CD4-positive, CD25-positive, alpha-beta regulatory T cell (primary cell): Measurements from ENCODE around the gene AGAP1. TPM values are rescaled to one million over a fixed set of nuclear protein-coding genes. Genes with fewer than 3 reads are reported as not detected.

ENCODE experiments used
- ATAC-seq, 2 donors: fragments of 150-1000 bp; cut with Tn5 transposase; one replicate each; pipeline ENCODE4 v1.10.0; 2021; ENCODE audit warnings: low read depth in 2 of 2, moderate number of reproducible peaks in 2 of 2, moderate library complexity in 1 of 2
- DNase-seq, 3 donors: peaks; one replicate each; pipeline versions ENCODE4 v3.0.0 to v3.0.0-alpha.2; 2012 to 2022; ENCODE audit warnings: mixed read lengths in 1 of 3
- H3K27ac ChIP-seq: one replicate; pipeline ENCODE4 v1.7.0; 2013; ENCODE audit warnings: mild to moderate bottlenecking, low read length; ENCODE audit not compliant: insufficient read depth, poor library complexity, severe bottlenecking
- H3K27me3 ChIP-seq: one replicate; pipeline ENCODE4 v1.7.0; 2013; ENCODE audit warnings: low read length; ENCODE audit not compliant: control insufficient read depth, insufficient read depth
- H3K36me3 ChIP-seq: one replicate; pipeline ENCODE4 v1.7.0; 2013; ENCODE audit warnings: mild to moderate bottlenecking, low read length, moderate library complexity; ENCODE audit not compliant: control insufficient read depth, insufficient read depth
- H3K4me1 ChIP-seq: 2 replicates; pipeline ENCODE4 v1.7.0; 2013; ENCODE audit warnings: mild to moderate bottlenecking, low read length; ENCODE audit not compliant: insufficient read depth, control insufficient read depth, poor library complexity, severe bottlenecking
- H3K4me3 ChIP-seq: one replicate; pipeline ENCODE4 v1.7.0; 2013; ENCODE audit warnings: low read depth, mild to moderate bottlenecking, low read length, moderate library complexity
- H3K9me3 ChIP-seq, 2 experiments: 1 replicate in 1 of 2; 2 replicates in 1 of 2; pipeline ENCODE4 v1.7.0; 2013; ENCODE audit warnings: low read length in 2 of 2, mild to moderate bottlenecking in 1 of 2, moderate library complexity in 1 of 2; ENCODE audit not compliant: control insufficient read depth in 2 of 2
- H3K27ac Mint-ChIP-seq, 3 donors: one replicate each; pipeline ENCODE4 v1.8.0; 2020 to 2022; ENCODE audit warnings: mild to moderate bottlenecking in 3 of 3, mixed read lengths in 3 of 3, moderate library complexity in 2 of 3
- H3K27me3 Mint-ChIP-seq: one replicate; pipeline ENCODE4 v1.8.0; 2022; ENCODE audit warnings: mild to moderate bottlenecking, mixed read lengths
- H3K36me3 Mint-ChIP-seq: one replicate; pipeline ENCODE4 v1.8.0; 2020; ENCODE audit warnings: mixed read lengths
- H3K4me1 Mint-ChIP-seq, 4 donors: one replicate each; pipeline ENCODE4 v1.8.0; 2020 to 2022; ENCODE audit warnings: mixed read lengths in 4 of 4, mild to moderate bottlenecking in 1 of 4
- H3K4me3 Mint-ChIP-seq, 4 donors: one replicate each; pipeline ENCODE4 v1.8.0; 2020 to 2022; ENCODE audit warnings: mild to moderate bottlenecking in 4 of 4, mixed read lengths in 4 of 4, moderate library complexity in 3 of 4
- H3K9me3 Mint-ChIP-seq, 7 donors: one replicate each; pipeline ENCODE4 v1.8.0; 2020 to 2022; ENCODE audit warnings: mixed read lengths in 7 of 7, mild to moderate bottlenecking in 3 of 7, moderate library complexity in 2 of 7
- polyA plus RNA-seq, 4 donors: library from polyadenylated mRNA; unstranded; fragments of 300-500 nt; fragmentation: Illumina TruSeq; gene quantifications; one replicate each; pipeline ENCODE4 v1.2.3, GENCODE V29; 2021
- total RNA-seq: library from RNA; stranded (reverse); gene quantifications from one replicate; pipeline ENCODE4 v1.2.3, GENCODE V29; 2022

AGAP1 gene
- total and polyA plus RNA-seq, 5 donors from 2014 or later: 0.99 TPM; not detected in 4

DNA sequence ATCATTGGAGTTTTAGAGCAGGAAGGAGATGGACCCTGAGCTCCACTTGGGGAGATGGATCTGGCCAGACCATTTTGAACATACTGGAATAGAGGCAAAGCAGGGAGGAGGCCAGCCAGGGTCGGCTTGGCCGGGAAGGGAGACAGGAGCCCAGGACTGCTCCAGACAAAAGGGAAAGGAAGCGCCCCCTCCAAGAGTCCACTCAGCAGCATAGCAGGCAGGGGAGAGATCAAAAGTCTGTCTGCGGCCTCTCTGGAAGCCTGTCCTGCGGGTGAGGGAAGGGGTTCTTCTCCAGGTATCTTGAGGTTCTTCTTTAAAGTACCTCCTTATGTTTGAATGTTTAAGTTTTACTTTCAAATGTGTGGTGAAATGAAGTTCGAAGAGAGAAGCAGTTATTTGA is 548.2 kb downstream of the AGAP1 start:
- no peaks in the 10 kb centered on the region for H3K4me1 Mint-ChIP-seq

DNA sequence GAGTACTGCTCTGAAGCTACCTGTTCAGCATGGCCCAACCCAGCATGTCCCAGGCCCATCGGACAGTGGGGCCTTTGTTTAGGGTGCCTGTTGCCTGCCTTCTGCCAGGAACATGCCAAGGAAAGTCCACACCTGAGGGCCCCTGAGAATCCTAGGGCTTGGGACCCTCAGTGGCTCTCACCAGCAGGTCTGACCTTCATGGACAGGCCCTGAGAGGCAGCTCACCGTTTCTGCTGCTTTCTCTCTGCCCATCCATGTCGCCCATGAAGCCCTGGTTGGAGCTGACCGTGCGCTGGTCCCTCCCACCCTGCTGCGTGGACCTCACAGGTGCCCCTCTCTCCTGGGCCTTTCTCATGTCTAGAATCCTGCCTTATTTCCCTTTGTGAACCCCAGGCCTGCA is 550.3 kb downstream of the AGAP1 start:
- H3K4me3 Mint-ChIP-seq: no peak overlapping the region
- H3K27me3 ChIP-seq: no peaks in the 10 kb centered on the region
- H3K4me3 ChIP-seq: no peak overlapping the region
- no peaks in the 10 kb centered on the region for H3K36me3 ChIP-seq
- H3K9me3 ChIP-seq: no peaks in the 10 kb centered on the region
- DNase-seq (no peak), ATAC-seq (no peak)
- H3K4me1 Mint-ChIP-seq: no peaks in the 10 kb centered on the region
- no peaks in the 10 kb centered on the region for H3K4me1 ChIP-seq
- H3K9me3 Mint-ChIP-seq: peaks cover 0 to 3% (median 0%) of the 10 kb centered on the region in 7 donors
- peaks cover 11% of the 10 kb centered on the region for H3K27me3 Mint-ChIP-seq
- H3K36me3 Mint-ChIP-seq: no peaks in the 10 kb centered on the region
- no peak overlapping the region for H3K27ac ChIP-seq
- H3K27ac Mint-ChIP-seq: no peak overlapping the region

More for the DNA sequence above, 548.2 kb downstream of the AGAP1 start:
- H3K4me3 ChIP-seq: no peak overlapping the region
- H3K36me3 Mint-ChIP-seq: no peaks in the 10 kb centered on the region
- H3K27me3 ChIP-seq: no peaks in the 10 kb centered on the region
- H3K9me3 ChIP-seq: no peaks in the 10 kb centered on the region
- peaks cover 0 to 3% (median 0%) of the 10 kb centered on the region in 7 donors for H3K9me3 Mint-ChIP-seq
- no peaks in the 10 kb centered on the region for H3K36me3 ChIP-seq
- no peak overlapping the region for H3K27ac Mint-ChIP-seq
- no peak for DNase-seq
- peaks cover 11% of the 10 kb centered on the region for H3K27me3 Mint-ChIP-seq
- no peak overlapping the region for H3K4me3 Mint-ChIP-seq
- no peak for ATAC-seq
- no peak overlapping the region for H3K27ac ChIP-seq
- no peaks in the 10 kb centered on the region for H3K4me1 ChIP-seq

DNA sequence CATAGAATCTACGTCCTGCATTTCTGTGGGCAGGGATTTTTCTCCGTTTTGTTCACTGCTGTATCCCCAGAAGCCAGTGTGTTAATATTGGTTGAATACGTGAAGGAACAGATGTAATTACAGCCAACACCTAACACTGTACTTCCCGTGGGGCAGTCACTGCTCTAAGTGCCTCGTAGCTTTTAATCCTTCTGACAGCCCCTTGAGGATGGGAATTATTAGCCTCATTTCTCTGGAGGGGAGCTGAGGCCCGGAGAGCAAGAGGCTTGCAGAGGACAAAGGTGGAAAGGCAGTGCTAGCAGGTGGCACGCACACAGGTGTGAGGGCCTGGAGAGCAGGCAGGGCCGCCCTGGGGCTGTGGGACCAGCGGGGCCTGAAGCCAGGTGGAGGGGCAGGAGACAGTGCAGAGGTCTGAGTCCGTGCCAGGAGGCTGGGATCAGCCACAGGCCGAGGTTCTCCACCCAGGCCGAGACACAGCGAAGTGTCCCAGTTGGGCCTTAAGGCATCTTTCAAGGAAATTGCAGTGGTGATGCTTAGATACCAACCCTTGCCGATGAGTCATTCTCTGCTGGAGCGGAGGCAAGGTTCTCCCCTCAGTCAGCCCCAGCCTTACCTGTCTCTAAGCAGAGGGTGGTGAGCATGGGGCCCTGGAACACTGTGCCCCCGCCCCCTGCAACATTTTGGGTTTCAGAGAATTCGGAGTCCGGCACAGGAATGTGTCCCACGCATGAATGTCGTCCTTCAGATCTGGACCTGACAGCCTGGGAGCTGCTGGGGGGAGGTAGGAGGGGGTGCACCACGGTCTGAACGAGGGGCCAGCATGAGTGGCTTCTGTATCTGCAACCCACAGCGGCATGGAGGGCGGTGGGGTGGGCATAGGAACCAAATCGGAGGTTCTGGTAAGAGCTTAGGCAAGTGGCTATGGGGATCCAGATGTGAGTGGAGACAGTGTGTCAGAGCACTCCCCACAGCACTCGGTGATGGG is 551.7 kb downstream of the AGAP1 start:
- DNase-seq (no peak), ATAC-seq (no peak)
- no peaks in the 10 kb centered on the region for H3K9me3 ChIP-seq
- Mint-ChIP-seq H3K27ac (no peak overlapping the region), H3K4me1 (peaks cover 4 to 8% (median 5%) of the 10 kb centered on the region in 4 donors), H3K4me3 (no peak overlapping the region), H3K36me3 (no peaks in the 10 kb centered on the region), H3K27me3 (peaks cover 11% of the 10 kb centered on the region), H3K9me3 (peaks cover 0 to 3% (median 0%) of the 10 kb centered on the region in 7 donors)
- H3K27me3 ChIP-seq: no peaks in the 10 kb centered on the region
- H3K36me3 ChIP-seq: no peaks in the 10 kb centered on the region
- no peak overlapping the region for H3K27ac ChIP-seq
- H3K4me1 ChIP-seq: peaks cover 4% of the 10 kb centered on the region
- no peak overlapping the region for H3K4me3 ChIP-seq

DNA sequence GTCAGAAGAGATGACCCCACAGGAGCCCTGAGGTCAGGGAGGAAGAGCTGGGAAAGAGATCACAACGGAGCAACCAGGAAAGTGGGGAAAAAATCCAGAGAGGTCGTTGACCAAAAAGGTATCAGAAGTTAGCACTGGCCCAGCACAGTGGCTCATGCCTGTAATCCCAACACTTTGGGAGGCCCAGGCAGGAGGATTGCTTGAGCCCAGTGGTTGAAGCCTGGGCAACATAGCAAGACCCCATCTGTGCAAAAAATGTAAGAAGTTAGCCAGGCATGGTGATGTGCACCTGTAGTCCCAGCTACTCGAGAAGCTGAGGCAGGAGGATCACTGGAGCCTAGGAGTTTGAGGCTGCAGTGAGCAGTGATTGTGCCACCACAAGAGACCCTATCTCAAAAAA is 552.9 kb downstream of the AGAP1 start:
- Histone ChIP-seq H3K27ac (no peak overlapping the region), H3K27me3 (no peaks in the 10 kb centered on the region), H3K9me3 (no peaks in the 10 kb centered on the region), H3K4me3 (no peak overlapping the region), H3K36me3 (no peaks in the 10 kb centered on the region), H3K4me1 (peaks cover 4% of the 10 kb centered on the region)
- DNase-seq: no peak
- no peak for ATAC-seq
- H3K4me1 Mint-ChIP-seq: peaks cover 4 to 8% (median 5%) of the 10 kb centered on the region in 4 donors
- H3K36me3 Mint-ChIP-seq: no peaks in the 10 kb centered on the region
- H3K27me3 Mint-ChIP-seq: peaks cover 13% of the 10 kb centered on the region
- peaks cover 0 to 3% (median 0%) of the 10 kb centered on the region in 7 donors for H3K9me3 Mint-ChIP-seq
- no peak overlapping the region for H3K4me3 Mint-ChIP-seq
- H3K27ac Mint-ChIP-seq: no peak overlapping the region

DNA sequence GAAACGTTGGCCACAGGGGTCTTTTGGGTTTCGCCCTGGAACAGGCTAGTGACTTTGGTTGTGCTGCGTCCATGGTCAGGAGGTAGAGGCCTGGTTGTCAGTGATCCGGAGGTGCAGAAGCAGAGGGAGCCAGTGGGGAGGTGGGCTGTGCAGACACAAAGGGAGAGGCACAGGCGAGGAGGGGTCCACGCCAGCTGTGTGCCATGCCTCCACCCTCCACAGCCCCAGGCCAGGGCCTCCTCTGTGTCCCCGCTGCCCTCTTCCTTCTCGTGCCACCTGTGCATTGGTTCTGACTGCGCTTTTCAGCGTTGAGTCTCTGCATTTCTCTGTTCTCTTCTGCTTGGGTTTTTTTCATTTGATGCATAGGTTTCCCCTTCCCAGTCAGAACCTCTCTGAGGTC is 553.3 kb downstream of the AGAP1 start:
- Mint-ChIP-seq H3K36me3 (no peaks in the 10 kb centered on the region), H3K4me3 (no peak overlapping the region), H3K9me3 (peaks cover 0 to 3% (median 0%) of the 10 kb centered on the region in 7 donors), H3K27me3 (peaks cover 9% of the 10 kb centered on the region), H3K4me1 (peaks cover 4 to 8% (median 5%) of the 10 kb centered on the region in 4 donors), H3K27ac (no peak overlapping the region)
- Histone ChIP-seq H3K9me3 (no peaks in the 10 kb centered on the region), H3K4me3 (no peak overlapping the region), H3K4me1 (peaks cover 4% of the 10 kb centered on the region), H3K27ac (no peak overlapping the region), H3K27me3 (no peaks in the 10 kb centered on the region), H3K36me3 (no peaks in the 10 kb centered on the region)
- ATAC-seq (no peak), DNase-seq (no peak)

DNA sequence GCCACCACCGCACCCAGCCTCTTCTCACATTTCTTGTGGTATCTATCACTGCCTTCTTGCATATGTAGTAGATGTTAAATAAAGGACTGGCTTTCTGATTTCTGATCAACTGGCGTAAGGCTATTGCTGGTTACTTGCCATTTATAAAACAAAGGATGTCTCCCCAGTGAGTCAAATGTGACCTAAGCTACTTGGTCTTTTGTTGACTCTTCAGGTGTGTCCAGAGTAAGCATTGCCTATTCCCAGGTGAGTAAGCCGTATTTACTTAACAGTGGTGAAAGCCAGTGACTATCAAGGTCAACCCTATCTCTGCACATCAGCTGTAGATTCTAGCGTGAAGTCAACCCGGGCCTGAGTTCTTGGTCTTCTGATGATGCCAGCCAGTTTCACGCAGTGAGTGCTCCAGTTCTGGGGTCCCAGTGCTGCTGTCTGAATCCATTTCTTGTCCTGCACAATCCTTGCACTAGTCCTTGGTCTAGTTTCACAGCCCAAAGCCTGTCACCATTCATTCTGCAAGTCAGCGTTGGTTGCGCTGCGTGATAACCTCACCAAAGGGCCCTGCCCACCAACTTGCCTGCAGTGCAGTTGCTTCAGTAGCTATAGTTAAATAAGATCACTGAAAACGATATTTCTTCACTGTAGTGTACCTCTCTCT is 554.2 kb downstream of the AGAP1 start:
- Mint-ChIP-seq H3K36me3 (no peaks in the 10 kb centered on the region), H3K27ac (no peak overlapping the region), H3K9me3 (peaks cover 0 to 3% (median 0%) of the 10 kb centered on the region in 7 donors), H3K4me1 (peaks cover 4 to 8% (median 6%) of the 10 kb centered on the region in 4 donors), H3K27me3 (peaks cover 16% of the 10 kb centered on the region), H3K4me3 (no peak overlapping the region)
- Histone ChIP-seq H3K9me3 (no peaks in the 10 kb centered on the region), H3K4me1 (peaks cover 4% of the 10 kb centered on the region), H3K36me3 (no peaks in the 10 kb centered on the region), H3K27me3 (no peaks in the 10 kb centered on the region), H3K27ac (no peak overlapping the region), H3K4me3 (no peak overlapping the region)
- DNase-seq (no peak), ATAC-seq (no peak)

DNA sequence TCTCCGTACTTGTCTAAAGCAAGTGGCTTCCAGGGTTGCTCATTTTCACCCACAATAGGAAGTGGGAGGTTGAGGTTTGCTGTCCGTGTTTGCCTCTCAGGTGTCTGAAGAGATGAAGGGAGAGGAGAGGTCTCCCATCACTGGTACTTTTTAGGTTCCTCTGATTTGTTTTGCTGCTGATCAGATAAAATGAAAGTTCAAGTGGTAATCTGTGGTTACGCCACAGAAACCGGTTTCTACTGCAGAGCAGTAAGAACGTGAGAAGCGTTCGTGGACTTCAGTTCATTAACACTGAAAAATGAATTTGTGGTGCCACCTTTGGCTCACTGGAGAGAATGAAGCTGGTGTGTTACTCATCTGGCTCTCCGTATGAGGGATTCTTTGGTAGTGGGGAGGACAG is 556.1 kb downstream of the AGAP1 start:
- Histone ChIP-seq H3K27me3 (peaks cover 5% of the 10 kb centered on the region), H3K4me1 (peaks cover 4% of the 10 kb centered on the region), H3K4me3 (no peak overlapping the region), H3K36me3 (no peaks in the 10 kb centered on the region), H3K27ac (no peak overlapping the region), H3K9me3 (no peaks in the 10 kb centered on the region)
- no peaks in the 10 kb centered on the region for H3K36me3 Mint-ChIP-seq
- peaks cover 4 to 9% (median 7%) of the 10 kb centered on the region in 4 donors for H3K4me1 Mint-ChIP-seq
- DNase-seq (peak in 1 of 3 donors; percentile 19), ATAC-seq (no peak)
- H3K27ac Mint-ChIP-seq: no peak overlapping the region
- no peak overlapping the region for H3K4me3 Mint-ChIP-seq
- peaks cover 25% of the 10 kb centered on the region for H3K27me3 Mint-ChIP-seq
- peaks cover 0 to 3% (median 1%) of the 10 kb centered on the region in 7 donors for H3K9me3 Mint-ChIP-seq
